Stimulated activated naive CD8-positive, alpha-beta T cell treated with anti-CD3 and anti-CD28 coated beads, Interleukin-15, Interleukin-2, amounts not matched to agents 100 ng/mL and 50 ng/mL, for 24 hours (primary cell): Measurements from ENCODE around the gene CSNK1G1.

Source experiments
- H3K27ac Mint-ChIP-seq: one replicate; pipeline ENCODE4 v1.8.0; 2021; ENCODE audit warnings: mild to moderate bottlenecking, mixed read lengths
- H3K27me3 Mint-ChIP-seq: one replicate; pipeline ENCODE4 v1.8.0; 2021; ENCODE audit warnings: mixed read lengths
- H3K36me3 Mint-ChIP-seq: one replicate; pipeline ENCODE4 v1.8.0; 2021; ENCODE audit warnings: low read depth, mixed read lengths
- H3K4me1 Mint-ChIP-seq: one replicate; pipeline ENCODE4 v1.8.0; 2021; ENCODE audit warnings: low read depth, mixed read lengths
- H3K4me3 Mint-ChIP-seq: one replicate; pipeline ENCODE4 v1.8.0; 2021; ENCODE audit warnings: mild to moderate bottlenecking, mixed read lengths
- H3K9me3 Mint-ChIP-seq: one replicate; pipeline ENCODE4 v1.8.0; 2021; ENCODE audit warnings: mixed read lengths

Gene CSNK1G1

GRCh38 chr15:64156652-64157331, 199.2 kb downstream of the CSNK1G1 start:
- H3K27me3 Mint-ChIP-seq, result peaks cover 4% of the 10 kb centered on the region
- peaks cover 44% of the 10 kb centered on the region for H3K4me1 Mint-ChIP-seq
- H3K36me3 Mint-ChIP-seq, result peaks cover 56% of the 10 kb centered on the region
- no peak overlapping the region for H3K27ac Mint-ChIP-seq
- H3K9me3 Mint-ChIP-seq, result no peaks in the 10 kb centered on the region
- H3K4me3 Mint-ChIP-seq, result no peak overlapping the region

GRCh38 chr15:64155802-64156651, 199.9 kb downstream of the CSNK1G1 start:
- Mint-ChIP-seq H3K9me3 (no peaks in the 10 kb centered on the region), H3K4me1 (peaks cover 42% of the 10 kb centered on the region), H3K4me3 (no peak overlapping the region), H3K27ac (peak overlapping the region; percentile 55), H3K36me3 (peaks cover 53% of the 10 kb centered on the region), H3K27me3 (peaks cover 4% of the 10 kb centered on the region)

- Mint-ChIP-seq H3K27me3 (peaks cover 4% of the 10 kb centered on the region), H3K9me3 (no peaks in the 10 kb centered on the region), H3K4me1 (peaks cover 43% of the 10 kb centered on the region), H3K4me3 (peak overlapping the region; percentile 67), H3K36me3 (peaks cover 36% of the 10 kb centered on the region), H3K27ac (peak overlapping the region; percentile 71)
Observed at GRCh38 chr15:64153480-64154367, 202.2 kb downstream of the CSNK1G1 start.

- Mint-ChIP-seq H3K36me3 (peaks cover 26% of the 10 kb centered on the region), H3K4me3 (peak overlapping the region; percentile 66), H3K27ac (no peak overlapping the region), H3K9me3 (no peaks in the 10 kb centered on the region), H3K4me1 (peaks cover 34% of the 10 kb centered on the region), H3K27me3 (peaks cover 4% of the 10 kb centered on the region)
Observed at GRCh38 chr15:64152507-64153387, 203.2 kb downstream of the CSNK1G1 start.

GRCh38 chr15:64151727-64152506, 204.1 kb downstream of the CSNK1G1 start, which contains the start of gene SNX22:
Gene SNX22 (plus strand): TSS chr15:64151731. CDS start chr15:64151776, 45 bp downstream.
- H3K9me3 Mint-ChIP-seq, result no peaks in the 10 kb centered on the region

GRCh38 chr15:64149893-64150578, 205.9 kb downstream of the CSNK1G1 start:
- H3K4me3 Mint-ChIP-seq, result no peak overlapping the region
- peaks cover 5% of the 10 kb centered on the region for H3K36me3 Mint-ChIP-seq
- H3K4me1 Mint-ChIP-seq, result peaks cover 34% of the 10 kb centered on the region
- H3K27ac Mint-ChIP-seq, result no peak overlapping the region
- H3K9me3 Mint-ChIP-seq, result no peaks in the 10 kb centered on the region
- peaks cover 4% of the 10 kb centered on the region for H3K27me3 Mint-ChIP-seq

More at GRCh38 chr15:64151727-64152506, 204.1 kb downstream of the CSNK1G1 start, which contains the start of gene SNX22:
- Mint-ChIP-seq H3K4me1 (peaks cover 34% of the 10 kb centered on the region), H3K27ac (no peak within 1 kb of the TSS), H3K36me3 (peaks cover 18% of the 10 kb centered on the region), H3K4me3 (peak within 1 kb of the TSS; percentile 67), H3K27me3 (peaks cover 4% of the 10 kb centered on the region)

- Mint-ChIP-seq H3K4me1 (peaks cover 32% of the 10 kb centered on the region), H3K36me3 (peaks cover 4% of the 10 kb centered on the region), H3K4me3 (peak overlapping the region; percentile 9), H3K9me3 (no peaks in the 10 kb centered on the region), H3K27me3 (peaks cover 4% of the 10 kb centered on the region), H3K27ac (no peak overlapping the region)
Observed at GRCh38 chr15:64149424-64149823, 206.5 kb downstream of the CSNK1G1 start.

- Mint-ChIP-seq H3K4me3 (no peak overlapping the region), H3K27ac (no peak overlapping the region), H3K27me3 (peaks cover 3% of the 10 kb centered on the region)
Observed at GRCh38 chr15:64148581-64148980, 207.4 kb downstream of the CSNK1G1 start.

GRCh38 chr15:64148168-64148567, 207.8 kb downstream of the CSNK1G1 start:
- Mint-ChIP-seq H3K27me3 (no peaks in the 10 kb centered on the region), H3K4me3 (no peak overlapping the region), H3K4me1 (peaks cover 23% of the 10 kb centered on the region), H3K9me3 (no peaks in the 10 kb centered on the region), H3K27ac (no peak overlapping the region), H3K36me3 (no peaks in the 10 kb centered on the region)

More at GRCh38 chr15:64148581-64148980, 207.4 kb downstream of the CSNK1G1 start:
- Mint-ChIP-seq H3K4me1 (peaks cover 26% of the 10 kb centered on the region), H3K9me3 (no peaks in the 10 kb centered on the region), H3K36me3 (no peaks in the 10 kb centered on the region)

- Mint-ChIP-seq H3K4me1 (peaks cover 16% of the 10 kb centered on the region), H3K4me3 (no peak overlapping the region), H3K27me3 (no peaks in the 10 kb centered on the region)
Observed at GRCh38 chr15:64146885-64147681, 208.9 kb downstream of the CSNK1G1 start.

GRCh38 chr15:64146520-64146884, 209.5 kb downstream of the CSNK1G1 start:
- H3K9me3 Mint-ChIP-seq, result no peaks in the 10 kb centered on the region
- no peaks in the 10 kb centered on the region for H3K36me3 Mint-ChIP-seq
- peaks cover 16% of the 10 kb centered on the region for H3K4me1 Mint-ChIP-seq
- H3K4me3 Mint-ChIP-seq, result no peak overlapping the region
- H3K27ac Mint-ChIP-seq, result no peak overlapping the region
- H3K27me3 Mint-ChIP-seq, result no peaks in the 10 kb centered on the region

More at GRCh38 chr15:64146885-64147681, 208.9 kb downstream of the CSNK1G1 start:
- Mint-ChIP-seq H3K27ac (no peak overlapping the region), H3K36me3 (no peaks in the 10 kb centered on the region), H3K9me3 (no peaks in the 10 kb centered on the region)

- Mint-ChIP-seq H3K4me1 (peaks cover 15% of the 10 kb centered on the region), H3K9me3 (no peaks in the 10 kb centered on the region), H3K36me3 (no peaks in the 10 kb centered on the region), H3K4me3 (no peak overlapping the region), H3K27me3 (no peaks in the 10 kb centered on the region), H3K27ac (no peak overlapping the region)
Observed at GRCh38 chr15:64146041-64146440, 209.9 kb downstream of the CSNK1G1 start.
